GM21576 (cell line): ENCODE data around the gene KIAA0586.
"Not testable (repeated sequence)": the region's sequence is repeated elsewhere in the genome, so short reads cannot be mapped to it uniquely, and the experiment has no call there.

Experiments used
- ATAC-seq: cut with Tn5 transposase; IDR thresholded peaks from one replicate; pipeline ENCODE4 v1.9.1; 2021; ENCODE audit warnings: mild to moderate bottlenecking, moderate library complexity; ENCODE audit not compliant: unreplicated experiment

Gene KIAA0586

GRCh38 chr14:58541633-58542022 lies 114.1 kb downstream of the KIAA0586 start:
- no peak for ATAC-seq

- ATAC-seq, result no peak
Measured at GRCh38 chr14:58543253-58543652, 115.7 kb downstream of the KIAA0586 start.

- ATAC-seq, result no peak
Measured at GRCh38 chr14:58547649-58548048, 120.1 kb downstream of the KIAA0586 start.

GRCh38 chr14:58549105-58549757 lies 121.7 kb downstream of the KIAA0586 start:
- ATAC-seq, result no peak

- no peak for ATAC-seq
Measured at GRCh38 chr14:58553959-58554358, 126.4 kb downstream of the KIAA0586 start.

- no peak for ATAC-seq
Measured at GRCh38 chr14:58555647-58556046, 128.1 kb downstream of the KIAA0586 start.

GRCh38 chr14:58557242-58557641 lies 129.7 kb downstream of the KIAA0586 start:
- no peak for ATAC-seq

GRCh38 chr14:58560208-58560607 lies 132.7 kb downstream of the KIAA0586 start:
- no peak for ATAC-seq

GRCh38 chr14:58562141-58562540 lies 134.6 kb downstream of the KIAA0586 start:
- no peak for ATAC-seq

GRCh38 chr14:58563978-58564377 lies 136.5 kb downstream of the KIAA0586 start:
- no peak for ATAC-seq

GRCh38 chr14:58565832-58566231 lies 138.3 kb downstream of the KIAA0586 start:
- no peak for ATAC-seq

- ATAC-seq, result no peak
Measured at GRCh38 chr14:58566979-58567378, 139.5 kb downstream of the KIAA0586 start.

GRCh38 chr14:58568322-58568721 lies 140.8 kb downstream of the KIAA0586 start:
- no peak for ATAC-seq

- ATAC-seq, result no peak
Measured at GRCh38 chr14:58571256-58571655, 143.7 kb downstream of the KIAA0586 start.

- no peak for ATAC-seq
Measured at GRCh38 chr14:58571769-58572472, 144.4 kb downstream of the KIAA0586 start.

- no peak for ATAC-seq
Measured at GRCh38 chr14:58572473-58572853, 144.9 kb downstream of the KIAA0586 start.

GRCh38 chr14:58572863-58573262 lies 145.3 kb downstream of the KIAA0586 start:
- no peak for ATAC-seq

- no peak for ATAC-seq
Measured at GRCh38 chr14:58574623-58575022, 147.1 kb downstream of the KIAA0586 start.

GRCh38 chr14:58575956-58576355 lies 148.4 kb downstream of the KIAA0586 start:
- no peak for ATAC-seq

GRCh38 chr14:58580035-58580434 lies 152.5 kb downstream of the KIAA0586 start:
- not testable (repeated sequence) for ATAC-seq

- not testable (repeated sequence) for ATAC-seq
Measured at GRCh38 chr14:58581389-58581788, 153.9 kb downstream of the KIAA0586 start.

GRCh38 chr14:58584383-58584782 lies 156.9 kb downstream of the KIAA0586 start:
- no peak for ATAC-seq

GRCh38 chr14:58587271-58587670 lies 159.8 kb downstream of the KIAA0586 start:
- no peak for ATAC-seq
